Left ventricle myocardium inferior (tissue), 1 donor: ENCODE results near the gene SKI. TPM values are rescaled to one million over a fixed set of nuclear protein-coding genes. Genes with fewer than 3 reads are reported as not detected.
A peak's percentile ranks its signal among the peaks of the same experiment; 100 is the strongest.
"Not testable (repeated sequence)": the region's sequence is repeated elsewhere in the genome, so short reads cannot be mapped to it uniquely, and the experiment has no call there.

Source experiments
- DNase-seq: peaks from one replicate; pipeline ENCODE4 v3.0.0-alpha.2; 2020
- H3K27ac ChIP-seq: fragments of 200-600 bp; replicated peaks from 2 replicates; pipeline ENCODE4 v1.8.0; 2021
- H3K27me3 ChIP-seq: fragments of 200-600 bp; 2 replicates; pipeline ENCODE4 v1.8.0; 2021; ENCODE audit warnings: low read depth
- H3K36me3 ChIP-seq: fragments of 200-600 bp; 2 replicates; pipeline ENCODE4 v1.8.0; 2021
- H3K4me1 ChIP-seq: fragments of 200-600 bp; 2 replicates; pipeline ENCODE4 v1.8.0; 2021
- H3K4me3 ChIP-seq: fragments of 200-600 bp; 2 replicates; pipeline ENCODE4 v1.8.0; 2021; ENCODE audit warnings: mild to moderate bottlenecking, moderate library complexity
- H3K9me3 ChIP-seq: fragments of 200-600 bp; replicated peaks from 2 replicates; pipeline ENCODE4 v1.8.0; 2021
- intact Hi-C: fragments of 100-400 bp; cut with micrococcal nuclease; formaldehyde crosslinking; loops from one replicate; pipeline ENCODE4 v1.11.0; 2022
- total RNA-seq: library from RNA; stranded (reverse); fragmentation: NEBNext Ultra II Directional; extraction: Animal tissue kit (Norgen Biotek cat#: 25700); gene quantifications from one replicate; pipeline ENCODE4 v1.2.1, GENCODE V29; 2021
- TF ChIP-seq, protein P1 (sequence below): fragments of 200-600 bp; IDR thresholded peaks from 2 replicates; pipeline ENCODE4 v1.8.0; 2021; ENCODE audit warnings: antibody characterized with exemption, mild to moderate bottlenecking, borderline replicate concordance
- donor health status: DM: no; HTN: yes; CAD: no; lungs with severe emphysema.

The SKI gene
- total RNA-seq, 1 donor from 2014 or later, result 37.9 TPM

DNA sequence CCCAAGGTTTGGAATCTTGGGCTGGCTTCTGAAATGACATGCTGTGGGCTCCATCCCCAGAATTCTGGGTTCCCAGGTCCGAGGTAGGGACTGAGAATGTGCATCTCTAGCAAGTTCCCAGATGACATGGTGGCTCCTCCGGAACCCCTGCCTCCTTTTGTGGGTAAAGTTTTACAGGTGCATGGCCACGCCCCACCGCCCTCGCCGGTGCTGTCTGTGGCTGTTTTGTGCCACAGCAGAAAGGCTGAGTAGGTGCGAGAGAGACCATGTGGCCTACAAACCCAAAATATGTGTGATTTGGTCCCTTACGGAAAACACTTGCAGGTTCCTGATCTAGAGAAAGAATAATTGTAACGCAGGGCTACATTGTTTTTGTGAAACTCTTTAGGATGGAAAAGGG, 30.9 kb downstream of the SKI start:
- Histone ChIP-seq H3K9me3 (peaks cover 16% of the 10 kb centered on the region), H3K4me3 (no peak overlapping the region), H3K27me3 (no peaks in the 10 kb centered on the region), H3K36me3 (no peaks in the 10 kb centered on the region), H3K27ac (peak overlapping the region; percentile 82), H3K4me1 (peaks cover 75% of the 10 kb centered on the region)
- TF ChIP-seq, protein P1, sequence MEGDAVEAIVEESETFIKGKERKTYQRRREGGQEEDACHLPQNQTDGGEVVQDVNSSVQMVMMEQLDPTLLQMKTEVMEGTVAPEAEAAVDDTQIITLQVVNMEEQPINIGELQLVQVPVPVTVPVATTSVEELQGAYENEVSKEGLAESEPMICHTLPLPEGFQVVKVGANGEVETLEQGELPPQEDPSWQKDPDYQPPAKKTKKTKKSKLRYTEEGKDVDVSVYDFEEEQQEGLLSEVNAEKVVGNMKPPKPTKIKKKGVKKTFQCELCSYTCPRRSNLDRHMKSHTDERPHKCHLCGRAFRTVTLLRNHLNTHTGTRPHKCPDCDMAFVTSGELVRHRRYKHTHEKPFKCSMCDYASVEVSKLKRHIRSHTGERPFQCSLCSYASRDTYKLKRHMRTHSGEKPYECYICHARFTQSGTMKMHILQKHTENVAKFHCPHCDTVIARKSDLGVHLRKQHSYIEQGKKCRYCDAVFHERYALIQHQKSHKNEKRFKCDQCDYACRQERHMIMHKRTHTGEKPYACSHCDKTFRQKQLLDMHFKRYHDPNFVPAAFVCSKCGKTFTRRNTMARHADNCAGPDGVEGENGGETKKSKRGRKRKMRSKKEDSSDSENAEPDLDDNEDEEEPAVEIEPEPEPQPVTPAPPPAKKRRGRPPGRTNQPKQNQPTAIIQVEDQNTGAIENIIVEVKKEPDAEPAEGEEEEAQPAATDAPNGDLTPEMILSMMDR, result no peak
- intact Hi-C loops, result no loop called here
- DNase-seq, result no peak

DNA sequence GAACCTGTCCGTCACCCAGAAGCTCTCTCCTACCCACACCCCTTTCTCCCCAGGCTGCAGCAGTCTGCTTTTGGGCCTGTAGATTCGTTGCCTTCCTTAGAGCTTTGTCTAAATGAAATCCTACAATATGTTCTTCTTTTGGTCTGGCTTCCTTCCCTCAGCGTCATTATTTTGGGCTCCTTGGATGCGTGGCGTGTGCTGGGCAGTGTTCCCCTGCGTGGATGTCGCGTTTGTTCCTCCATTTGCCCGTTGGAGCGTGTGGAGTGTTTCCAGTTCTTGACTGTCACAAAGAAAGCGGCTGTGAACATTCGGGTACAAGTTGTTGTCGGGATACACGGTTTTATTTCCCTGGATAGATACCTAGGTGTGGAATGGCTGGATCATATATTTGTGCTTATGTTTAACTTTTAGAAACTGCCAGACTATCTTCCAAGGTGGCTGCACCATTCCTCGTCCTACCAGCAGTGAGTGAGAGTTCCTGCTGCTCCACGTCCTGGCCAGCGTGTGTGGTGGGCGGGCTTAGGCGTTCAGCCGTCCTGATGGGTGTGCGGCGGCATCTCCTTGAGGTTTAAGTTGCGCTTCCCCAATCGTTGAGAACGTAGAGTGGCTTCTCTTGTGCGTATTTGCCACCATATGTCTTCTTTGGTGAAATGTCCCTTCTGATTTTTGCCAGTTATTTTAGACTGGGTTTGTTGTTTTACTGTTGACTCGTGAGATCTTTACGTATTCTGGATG, 31.7 kb downstream of the SKI start:
- TF ChIP-seq, protein P1, result no peak
- intact Hi-C loops, result no loop called here
- H3K27me3 ChIP-seq, result no peaks in the 10 kb centered on the region
- H3K9me3 ChIP-seq, result peaks cover 16% of the 10 kb centered on the region
- peaks cover 74% of the 10 kb centered on the region for H3K4me1 ChIP-seq
- H3K27ac ChIP-seq, result no peak overlapping the region
- H3K36me3 ChIP-seq, result no peaks in the 10 kb centered on the region
- DNase-seq, result no peak
- no peak overlapping the region for H3K4me3 ChIP-seq

DNA sequence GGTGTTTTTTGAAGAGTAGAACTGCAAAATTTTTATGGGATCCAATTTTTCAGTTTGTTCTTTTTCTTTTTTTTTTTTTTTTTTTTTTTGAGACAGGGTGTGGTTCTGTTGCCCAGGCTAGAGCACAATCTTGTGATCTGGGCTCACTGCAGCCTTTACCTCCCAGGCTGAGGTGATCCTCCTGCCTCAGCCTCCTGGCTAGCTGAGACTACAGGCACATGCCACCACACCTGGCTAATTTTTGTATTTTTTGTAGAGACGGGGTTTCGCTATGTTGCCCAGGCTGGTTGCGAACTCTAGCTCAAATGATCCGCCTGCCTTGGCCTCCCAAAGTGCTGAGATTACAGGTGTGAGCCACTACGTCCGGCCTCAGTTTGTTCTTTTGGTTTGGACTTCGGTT, 32.4 kb downstream of the SKI start:
- H3K9me3 ChIP-seq, H3K27ac ChIP-seq, H3K27me3 ChIP-seq, H3K4me3 ChIP-seq, H3K36me3 ChIP-seq, intact Hi-C loops, DNase-seq: not testable (repeated sequence)
- H3K4me1 ChIP-seq, result peaks cover 74% of the 10 kb centered on the region

DNA sequence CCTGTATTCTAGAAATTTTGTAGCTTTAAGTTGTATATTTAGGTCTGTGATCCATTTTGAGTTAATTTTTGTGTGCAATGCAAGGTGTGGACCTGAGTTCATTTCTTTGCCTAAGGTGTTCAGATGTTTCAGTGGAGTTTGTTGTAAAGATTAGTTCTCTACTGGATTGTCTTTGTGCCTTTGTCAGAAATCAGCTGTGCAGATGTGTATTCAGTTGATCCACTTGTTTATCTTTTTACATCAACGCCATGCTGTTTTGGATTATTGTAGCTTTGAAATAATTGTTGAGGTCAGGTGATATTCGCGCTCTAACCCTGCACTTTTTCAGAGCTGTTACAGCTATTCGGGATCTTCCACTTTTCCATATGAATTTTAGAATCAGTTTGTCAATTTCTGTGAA, 32.8 kb downstream of the SKI start:
- TF ChIP-seq, protein P1, result no peak
- H3K36me3 ChIP-seq, result no peaks in the 10 kb centered on the region
- peaks cover 75% of the 10 kb centered on the region for H3K4me1 ChIP-seq
- DNase-seq, result no peak
- H3K4me3 ChIP-seq, result no peak overlapping the region
- H3K27ac ChIP-seq, result no peak overlapping the region
- intact Hi-C loops, result no loop called here
- no peaks in the 10 kb centered on the region for H3K27me3 ChIP-seq
- peaks cover 5% of the 10 kb centered on the region for H3K9me3 ChIP-seq

DNA sequence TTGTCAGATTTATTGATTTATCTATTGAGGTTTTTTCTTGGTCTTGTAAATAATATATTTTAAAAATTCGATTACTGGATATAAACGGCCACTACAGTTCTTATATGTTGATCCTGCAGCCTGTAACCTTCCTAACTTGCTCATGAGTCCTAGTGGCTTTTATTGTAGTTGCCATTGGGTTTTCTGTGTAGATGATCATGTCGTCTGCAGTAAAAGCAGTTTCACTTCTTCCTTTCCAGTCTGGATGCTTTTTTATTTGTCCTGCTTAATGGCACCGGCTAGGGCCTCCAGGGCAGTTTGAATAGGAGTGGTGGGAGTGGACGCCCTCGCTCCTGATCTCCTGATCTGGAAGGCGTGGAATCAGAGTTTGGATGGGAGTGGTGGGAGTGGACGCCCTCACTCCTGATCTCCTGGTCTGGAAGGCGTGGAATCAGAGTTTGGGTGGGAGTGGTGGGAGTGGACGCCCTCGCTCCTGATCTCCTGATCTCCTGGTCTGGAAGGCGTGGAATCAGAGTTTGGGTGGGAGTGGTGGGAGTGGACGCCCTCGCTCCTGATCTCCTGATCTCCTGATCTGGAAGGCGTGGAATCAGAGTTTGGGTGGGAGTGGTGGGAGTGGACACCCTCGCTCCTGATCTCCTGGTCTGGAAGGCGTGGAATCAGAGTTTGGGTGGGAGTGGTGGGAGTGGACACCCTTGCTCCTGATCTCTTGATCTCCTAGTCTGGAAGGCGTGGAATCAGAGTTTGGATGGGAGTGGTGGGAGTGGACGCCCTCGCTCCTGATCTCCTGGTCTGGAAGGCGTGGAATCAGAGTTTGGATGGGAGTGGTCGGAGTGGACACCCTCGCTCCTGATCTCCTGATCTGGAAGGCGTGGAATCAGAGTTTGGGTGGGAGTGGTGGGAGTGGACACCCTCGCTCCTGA, 33.6 kb downstream of the SKI start:
- H3K27ac ChIP-seq, DNase-seq, H3K9me3 ChIP-seq, intact Hi-C loops, H3K36me3 ChIP-seq, H3K4me3 ChIP-seq, H3K27me3 ChIP-seq: not testable (repeated sequence)
- H3K4me1 ChIP-seq, result peaks cover 76% of the 10 kb centered on the region

DNA sequence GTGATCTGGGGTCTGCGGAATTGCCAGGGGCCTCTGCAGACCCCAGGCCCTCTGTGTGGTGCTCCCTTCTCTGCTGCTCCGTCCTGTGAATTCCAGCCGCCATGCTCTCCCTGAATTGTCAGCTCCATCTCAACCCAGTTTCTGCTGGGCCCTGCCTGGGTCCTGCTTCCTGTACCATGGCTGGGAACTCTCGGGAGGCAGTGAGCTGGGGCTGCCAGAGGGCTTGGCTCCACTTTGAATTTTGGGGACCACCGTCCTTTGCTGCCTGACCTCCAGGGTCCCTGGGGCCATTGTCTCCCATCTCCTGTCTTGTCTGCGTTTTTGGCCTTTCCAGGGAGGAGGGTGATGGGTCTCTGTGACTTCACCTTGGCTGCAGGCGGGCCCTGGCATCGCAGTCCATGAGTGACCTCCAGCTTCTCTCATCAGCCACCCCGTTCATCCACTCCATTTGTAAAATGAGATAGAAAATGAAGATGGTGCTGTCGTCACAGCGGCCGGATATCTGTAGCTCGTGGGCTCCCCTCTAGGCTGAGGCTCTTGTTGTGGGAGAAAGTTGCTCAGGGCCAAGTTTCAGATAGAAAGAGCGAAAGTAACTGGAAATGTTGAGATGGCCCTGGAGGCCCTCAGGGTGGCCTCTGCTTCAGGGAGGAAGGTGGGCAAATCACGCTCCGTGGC, 38.3 kb downstream of the SKI start:
- Histone ChIP-seq H3K27ac (no peak overlapping the region), H3K9me3 (no peaks in the 10 kb centered on the region), H3K36me3 (no peaks in the 10 kb centered on the region), H3K27me3 (no peaks in the 10 kb centered on the region), H3K4me1 (peaks cover 78% of the 10 kb centered on the region), H3K4me3 (no peak overlapping the region)
- DNase-seq, result no peak
- intact Hi-C loops, result no loop called here
- TF ChIP-seq, protein P1, result no peak
